Measurements from ENCODE around the gene SLC2A13.
"Not testable (repeated sequence)": the region's sequence is repeated elsewhere in the genome, so short reads cannot be mapped to it uniquely, and the experiment has no call there.

Gene SLC2A13

GRCh38 chr12:40105265-40105514 lies 691 bp downstream of the SLC2A13 start:
- no peak for DNase-seq (ENCODE audit: low read depth in 3 of 3)

GRCh38 chr12:40104461-40105264 lies 1.2 kb downstream of the SLC2A13 start:
- DNase-seq (ENCODE audit: low read depth in 3 of 3) = no peak

- DNase-seq (ENCODE audit: low read depth in 3 of 3) = no peak
Measured at GRCh38 chr12:40103043-40103442, 2.8 kb downstream of the SLC2A13 start.

GRCh38 chr12:40101747-40102146 lies 4.1 kb downstream of the SLC2A13 start:
- no peak for DNase-seq (ENCODE audit: low read depth in 3 of 3)

- DNase-seq (ENCODE audit: low read depth in 3 of 3) = no peak
Measured at GRCh38 chr12:40099423-40099853, 6.4 kb downstream of the SLC2A13 start.

GRCh38 chr12:40098406-40099145 lies 7.3 kb downstream of the SLC2A13 start:
- no peak for DNase-seq (ENCODE audit: low read depth in 3 of 3)

GRCh38 chr12:40093512-40093911 lies 12.4 kb downstream of the SLC2A13 start:
- no peak for DNase-seq (ENCODE audit: low read depth in 3 of 3)

GRCh38 chr12:40086471-40086870 lies 19.4 kb downstream of the SLC2A13 start:
- DNase-seq (ENCODE audit: low read depth in 3 of 3) = no peak

- no peak for DNase-seq (ENCODE audit: low read depth in 3 of 3)
Measured at GRCh38 chr12:40078266-40078665, 27.6 kb downstream of the SLC2A13 start.

- no peak for DNase-seq (ENCODE audit: low read depth in 3 of 3)
Measured at GRCh38 chr12:40075458-40075857, 30.4 kb downstream of the SLC2A13 start.

GRCh38 chr12:40068416-40068815 lies 37.5 kb downstream of the SLC2A13 start:
- no peak for DNase-seq (ENCODE audit: low read depth in 3 of 3)

- DNase-seq (ENCODE audit: low read depth in 3 of 3) = no peak
Measured at GRCh38 chr12:40065636-40066035, 40.2 kb downstream of the SLC2A13 start.

- DNase-seq (ENCODE audit: low read depth in 3 of 3) = no peak
Measured at GRCh38 chr12:40063414-40063813, 42.5 kb downstream of the SLC2A13 start.

- DNase-seq (ENCODE audit: low read depth in 3 of 3) = no peak
Measured at GRCh38 chr12:40058721-40059190, 47.1 kb downstream of the SLC2A13 start.

- no peak for DNase-seq (ENCODE audit: low read depth in 3 of 3)
Measured at GRCh38 chr12:40056373-40056772, 49.5 kb downstream of the SLC2A13 start.

GRCh38 chr12:40055776-40056175 lies 50.1 kb downstream of the SLC2A13 start:
- no peak for DNase-seq (ENCODE audit: low read depth in 3 of 3)

GRCh38 chr12:40055228-40055579 lies 50.7 kb downstream of the SLC2A13 start:
- DNase-seq (ENCODE audit: low read depth in 3 of 3) = no peak

GRCh38 chr12:40054555-40055227 lies 51.2 kb downstream of the SLC2A13 start:
- no peak for DNase-seq (ENCODE audit: low read depth in 3 of 3)

- DNase-seq (ENCODE audit: low read depth in 3 of 3) = no peak
Measured at GRCh38 chr12:40049268-40049667, 56.6 kb downstream of the SLC2A13 start.

- not testable (repeated sequence) for DNase-seq (ENCODE audit: low read depth in 3 of 3)
Measured at GRCh38 chr12:40047002-40047401, 58.9 kb downstream of the SLC2A13 start.

GRCh38 chr12:40045656-40046055 lies 60.2 kb downstream of the SLC2A13 start:
- no peak for DNase-seq (ENCODE audit: low read depth in 3 of 3)

GRCh38 chr12:40044396-40044795 lies 61.5 kb downstream of the SLC2A13 start:
- DNase-seq (ENCODE audit: low read depth in 3 of 3) = no peak

- no peak for DNase-seq (ENCODE audit: low read depth in 3 of 3)
Measured at GRCh38 chr12:40039598-40039997, 66.3 kb downstream of the SLC2A13 start.
